PFSK-1 (cell line): ENCODE results near the gene HMX3.

Experiments
- POLR2AphosphoS5 ChIP-seq: IDR thresholded peaks from 2 replicates; pipeline ENCODE4 v1.6.1; 2012; ENCODE audit warnings: low read depth, mild to moderate bottlenecking, control low read depth, low read length, moderate library complexity
- SIN3A ChIP-seq: IDR thresholded peaks from 2 replicates; pipeline ENCODE4 v1.6.1; 2012; ENCODE audit warnings: mild to moderate bottlenecking, low read length, moderate library complexity, borderline replicate concordance; ENCODE audit not compliant: insufficient read depth
- TAF1 ChIP-seq: IDR thresholded peaks from 2 replicates; pipeline ENCODE4 v1.6.1; 2012; ENCODE audit warnings: low read length, control low read depth, borderline replicate concordance; ENCODE audit not compliant: insufficient read depth
- TF ChIP-seq, protein P1 (sequence below), 2 experiments: IDR thresholded peaks; 2 replicates each; pipeline versions ENCODE4 v1.6.1 to v1.8.0; 2011 to 2012; ENCODE audit warnings: low read depth in 2 of 2, low read length in 2 of 2, control low read depth in 1 of 2, inconsistent platforms in 1 of 2, mild to moderate bottlenecking in 1 of 2, moderate library complexity in 1 of 2; ENCODE audit not compliant: insufficient read depth in 1 of 2

GRCh38 chr10:123156078-123156477 lies 20.3 kb downstream of the HMX3 start:
- TF ChIP-seq TAF1: no peak
- TF ChIP-seq POLR2AphosphoS5: no peak
- TF ChIP-seq, protein P1, sequence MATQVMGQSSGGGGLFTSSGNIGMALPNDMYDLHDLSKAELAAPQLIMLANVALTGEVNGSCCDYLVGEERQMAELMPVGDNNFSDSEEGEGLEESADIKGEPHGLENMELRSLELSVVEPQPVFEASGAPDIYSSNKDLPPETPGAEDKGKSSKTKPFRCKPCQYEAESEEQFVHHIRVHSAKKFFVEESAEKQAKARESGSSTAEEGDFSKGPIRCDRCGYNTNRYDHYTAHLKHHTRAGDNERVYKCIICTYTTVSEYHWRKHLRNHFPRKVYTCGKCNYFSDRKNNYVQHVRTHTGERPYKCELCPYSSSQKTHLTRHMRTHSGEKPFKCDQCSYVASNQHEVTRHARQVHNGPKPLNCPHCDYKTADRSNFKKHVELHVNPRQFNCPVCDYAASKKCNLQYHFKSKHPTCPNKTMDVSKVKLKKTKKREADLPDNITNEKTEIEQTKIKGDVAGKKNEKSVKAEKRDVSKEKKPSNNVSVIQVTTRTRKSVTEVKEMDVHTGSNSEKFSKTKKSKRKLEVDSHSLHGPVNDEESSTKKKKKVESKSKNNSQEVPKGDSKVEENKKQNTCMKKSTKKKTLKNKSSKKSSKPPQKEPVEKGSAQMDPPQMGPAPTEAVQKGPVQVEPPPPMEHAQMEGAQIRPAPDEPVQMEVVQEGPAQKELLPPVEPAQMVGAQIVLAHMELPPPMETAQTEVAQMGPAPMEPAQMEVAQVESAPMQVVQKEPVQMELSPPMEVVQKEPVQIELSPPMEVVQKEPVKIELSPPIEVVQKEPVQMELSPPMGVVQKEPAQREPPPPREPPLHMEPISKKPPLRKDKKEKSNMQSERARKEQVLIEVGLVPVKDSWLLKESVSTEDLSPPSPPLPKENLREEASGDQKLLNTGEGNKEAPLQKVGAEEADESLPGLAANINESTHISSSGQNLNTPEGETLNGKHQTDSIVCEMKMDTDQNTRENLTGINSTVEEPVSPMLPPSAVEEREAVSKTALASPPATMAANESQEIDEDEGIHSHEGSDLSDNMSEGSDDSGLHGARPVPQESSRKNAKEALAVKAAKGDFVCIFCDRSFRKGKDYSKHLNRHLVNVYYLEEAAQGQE (IDR thresholded peaks at IDR 0.05; ENCODE audit: insufficient read depth in 1 of 2, low read depth in 2 of 2, low read length in 2 of 2): no peak
- no peak for TF ChIP-seq SIN3A
